SK-N-SH (cell line): ENCODE measurements around the gene MAD1L1. TPM values are rescaled to one million over a fixed set of nuclear protein-coding genes. Genes with fewer than 3 reads are reported as not detected.
A peak's percentile ranks its signal among the peaks of the same experiment; 100 is the strongest.

Experiments
- CTCF ChIA-PET: fragments of 300-600, 350-600 bp; formaldehyde crosslinking; extraction: SDS; loops from one replicate; lab custom pipeline; 2021; lab: Yijun Ruan, JAX
- POLR2A ChIA-PET: fragments of 350-600 bp; sonication (Branson Sonifier 250); formaldehyde crosslinking; extraction: SDS; loops from one replicate; lab custom pipeline; 2020; ENCODE audit warnings: antibody characterized with exemption, inconsistent platforms; lab: Yijun Ruan, JAX
- DNase-seq: peaks from one replicate; pipeline ENCODE4 v3.0.0; 2012
- H2AFZ ChIP-seq: fragments of 200-600 bp; sonication (generic); 2 replicates; pipeline ENCODE4 v1.8.1; 2016; ENCODE audit warnings: antibody characterized with exemption, mild to moderate bottlenecking, low read depth
- H3F3A ChIP-seq: fragments of 200-600 bp; sonication (generic); replicated peaks from 2 replicates; pipeline ENCODE3; 2016; ENCODE audit warnings: antibody characterized with exemption, mild to moderate bottlenecking; ENCODE audit not compliant: insufficient read depth
- H3K27ac ChIP-seq, 2 experiments: fragments of 200-500 bp in 1 of 2; fragments of 200-600 bp in 1 of 2; sonication (Bioruptor generic) in 1 of 2; sonication (generic), shearing (Covaris generic) in 1 of 2; 2 replicates each; pipeline versions ENCODE4 v1.5.1 to v1.6.1; 2014 to 2016; ENCODE audit warnings: low read depth in 2 of 2, inconsistent platforms in 1 of 2, low read length in 1 of 2, mild to moderate bottlenecking in 1 of 2, mixed read lengths in 1 of 2
- H3K27me3 ChIP-seq: fragments of 200-600 bp; sonication (generic), shearing (Covaris generic); 2 replicates; pipeline ENCODE4 v1.6.1; 2016; ENCODE audit warnings: mixed run types; ENCODE audit not compliant: insufficient read depth
- H3K36me3 ChIP-seq, 2 experiments: fragments of 200-500 bp in 1 of 2; fragments of 200-600 bp in 1 of 2; sonication (Bioruptor generic) in 1 of 2; sonication (generic) in 1 of 2; replicated peaks in 1 of 2; 2 replicates each; pipeline versions ENCODE3 to v1.5.1; 2014 to 2016; ENCODE audit warnings: low read length in 1 of 2, mild to moderate bottlenecking in 1 of 2; ENCODE audit not compliant: insufficient read depth in 2 of 2, control insufficient read depth in 1 of 2
- H3K4me1 ChIP-seq, 2 experiments: fragments of 200-500 bp in 1 of 2; fragments of 200-600 bp in 1 of 2; sonication (Bioruptor generic) in 1 of 2; sonication (generic), shearing (Covaris generic) in 1 of 2; 2 replicates each; pipeline versions ENCODE4 v1.5.1 to v1.6.1; 2014 to 2016; ENCODE audit warnings: low read depth in 1 of 2, low read length in 1 of 2, mixed run types in 1 of 2; ENCODE audit not compliant: insufficient read depth in 2 of 2, control insufficient read depth in 1 of 2
- H3K4me2 ChIP-seq: fragments of 200-600 bp; sonication (generic), shearing (Covaris generic); 2 replicates; pipeline ENCODE4 v1.6.1; 2017; ENCODE audit warnings: mixed run types
- H3K4me3 ChIP-seq, 2 experiments: fragments of 200-500 bp in 1 of 2; fragments of 200-600 bp in 1 of 2; sonication (Bioruptor generic) in 1 of 2; sonication (generic), shearing (Covaris generic) in 1 of 2; 2 replicates each; pipeline versions ENCODE4 v1.5.1 to v1.8.1; 2014 to 2016; ENCODE audit warnings: low read depth in 2 of 2, inconsistent platforms in 1 of 2, low read length in 1 of 2, mild to moderate bottlenecking in 1 of 2, mixed read lengths in 1 of 2, moderate library complexity in 1 of 2
- H3K79me2 ChIP-seq: fragments of 200-600 bp; sonication (generic); 2 replicates; pipeline ENCODE4 v1.8.1; 2017; ENCODE audit warnings: mild to moderate bottlenecking; ENCODE audit not compliant: insufficient read depth
- H3K9ac ChIP-seq: fragments of 200-600 bp; sonication (generic); 2 replicates; pipeline ENCODE4 v1.6.1; 2017; ENCODE audit warnings: mixed run types
- H3K9me2 ChIP-seq: fragments of 200-600 bp; sonication (generic); 2 replicates; pipeline ENCODE4 v1.6.1; 2017; ENCODE audit warnings: mixed run types
- H3K9me3 ChIP-seq: fragments of 200-600 bp; sonication (generic); 2 replicates; pipeline ENCODE4 v1.6.1; 2017; ENCODE audit warnings: mixed run types, mild to moderate bottlenecking, moderate library complexity
- H4K20me1 ChIP-seq: fragments of 200-600 bp; sonication (generic); 2 replicates; pipeline ENCODE4 v1.6.1; 2017; ENCODE audit warnings: mild to moderate bottlenecking, mixed run types; ENCODE audit not compliant: insufficient read depth
- CHD2 ChIP-seq: fragments of 150-350 bp; IDR thresholded peaks from 2 replicates; pipeline ENCODE4 v1.6.1; 2018; ENCODE audit warnings: low read length; ENCODE audit not compliant: partially characterized antibody
- CTCF ChIP-seq: fragments of 200-600 bp; sonication (generic); IDR thresholded peaks from 2 replicates; pipeline ENCODE4 v1.6.1; 2017; ENCODE audit warnings: antibody characterized with exemption, mild to moderate bottlenecking, moderate library complexity
- ELF1 ChIP-seq: IDR thresholded peaks from 2 replicates; pipeline ENCODE4 v1.4.0; 2012
- EZH2phosphoT487 ChIP-seq: fragments of 200-600 bp; sonication (generic); IDR thresholded peaks from 2 replicates; pipeline ENCODE4 v1.6.1; 2017; ENCODE audit warnings: low read depth, mixed run types, mild to moderate bottlenecking, antibody characterized with exemption, moderate library complexity, borderline replicate concordance
- GABPA ChIP-seq: IDR thresholded peaks from 2 replicates; pipeline ENCODE4 v1.4.0; 2012; ENCODE audit warnings: low read depth, mild to moderate bottlenecking
- IRF3 ChIP-seq: fragments of 150-350 bp; IDR thresholded peaks from 2 replicates; pipeline ENCODE4 v1.6.1; 2016; ENCODE audit warnings: mild to moderate bottlenecking, low read depth, low read length
- JUND ChIP-seq: IDR thresholded peaks from 2 replicates; pipeline ENCODE4 v1.4.0; 2012
- MXI1 ChIP-seq: IDR thresholded peaks from 2 replicates; pipeline ENCODE4 v1.6.1; 2012; ENCODE audit warnings: mild to moderate bottlenecking, low read depth, low read length, improper control_type of control experiment
- NFIC ChIP-seq: IDR thresholded peaks from 2 replicates; pipeline ENCODE4 v1.4.0; 2012; ENCODE audit warnings: borderline replicate concordance
- NRF1 ChIP-seq: IDR thresholded peaks from 2 replicates; pipeline ENCODE4 v1.6.1; 2012; ENCODE audit warnings: low read depth, mild to moderate bottlenecking, low read length
- RAD21 ChIP-seq: IDR thresholded peaks from 2 replicates; pipeline ENCODE4 v1.6.1; 2012; ENCODE audit warnings: mild to moderate bottlenecking, low read length
- REST ChIP-seq: IDR thresholded peaks from 2 replicates; pipeline ENCODE4 v1.6.1; 2012; ENCODE audit warnings: mild to moderate bottlenecking, low read depth, low read length, moderate library complexity
- RXRA ChIP-seq: IDR thresholded peaks from 2 replicates; pipeline ENCODE4 v1.4.0; 2012; ENCODE audit warnings: low read depth, mild to moderate bottlenecking, borderline replicate concordance
- SIN3A ChIP-seq: IDR thresholded peaks from 2 replicates; pipeline ENCODE4 v1.6.1; 2012; ENCODE audit warnings: low read depth, mild to moderate bottlenecking, low read length, moderate library complexity, borderline replicate concordance
- SMC3 ChIP-seq: IDR thresholded peaks from 2 replicates; pipeline ENCODE4 v1.6.1; 2012; ENCODE audit warnings: low read depth, low read length, improper control_type of control experiment
- TAF1 ChIP-seq: IDR thresholded peaks from 2 replicates; pipeline ENCODE4 v1.6.1; 2012; ENCODE audit warnings: low read depth, mild to moderate bottlenecking, low read length, moderate library complexity, borderline replicate concordance
- TEAD4 ChIP-seq: IDR thresholded peaks from 2 replicates; pipeline ENCODE4 v1.4.0; 2012; ENCODE audit warnings: mild to moderate bottlenecking, borderline replicate concordance; ENCODE audit not compliant: insufficient read depth
- USF2 ChIP-seq: fragments of 150-350 bp; IDR thresholded peaks from 2 replicates; pipeline ENCODE4 v1.6.1; 2017; ENCODE audit warnings: antibody characterized with exemption, low read length, low read depth, borderline replicate concordance
- YY1 ChIP-seq: IDR thresholded peaks from 2 replicates; pipeline ENCODE4 v1.4.0; 2012; ENCODE audit warnings: low read depth, mild to moderate bottlenecking
- ZBTB33 ChIP-seq: IDR thresholded peaks from 2 replicates; pipeline ENCODE4 v1.4.0; 2012; ENCODE audit warnings: low read depth, borderline replicate concordance
- WGBS: methylation state at CpG from one replicate; pipeline ENCODE4 v1.1.6; 2017; ENCODE audit warnings: low lambda C conversion rate; 5-methylcytosine and 5-hydroxymethylcytosine counted together
- polyA plus RNA-seq, 3 experiments: library from polyadenylated mRNA; depleted of rRNA; stranded (reverse); fragments of >200 nt; gene quantifications; 2 replicates each; pipeline ENCODE4 v1.2.3, GENCODE V29; 2012

The MAD1L1 gene
- polyA plus RNA-seq, 1 of the 3 experiments (the other 2 are of a cell fraction) = 46.2 TPM

- Histone ChIP-seq H3K36me3 (no peaks in the 10 kb centered on the region), H3K4me1 (peaks cover 0 to 42% of the 10 kb centered on the region in 2 experiments; a peak in 1 of 4 replicates), H3K9me3 (no peaks in the 10 kb centered on the region)
- TF ChIP-seq TAF1 (no peak), REST (no peak), RXRA (no peak), ZBTB33 (no peak), CHD2 (no peak), GABPA (no peak), SMC3 (no peak), USF2 (no peak), ELF1 (no peak), NFIC (no peak), EZH2phosphoT487 (no peak), YY1 (no peak), JUND (no peak), IRF3 (no peak), SIN3A (no peak), RAD21 (no peak), TEAD4 (no peak), CTCF (no peak), MXI1 (no peak), NRF1 (no peak)
- TF ChIP-seq, all 33 proteins: peak for 0
- Histone ChIP-seq H3K4me2 (no peak overlapping the region), H3K4me3 (no peak overlapping the region), H4K20me1 (no peaks in the 10 kb centered on the region), H3K27me3 (no peaks in the 10 kb centered on the region), H3K27ac (peak overlapping the region in 1 of 2 experiments; percentile 77; a peak in 2 of 4 replicates), H2AFZ (no peak overlapping the region), H3K9ac (no peak overlapping the region), H3K9me2 (no peaks in the 10 kb centered on the region), H3F3A (no peaks in the 10 kb centered on the region), H3K79me2 (no peaks in the 10 kb centered on the region)
- 66% methylated on average over 9 of the region's 9 CpGs for WGBS
- ChIA-PET CTCF (interaction anchor here (0.6 to 2.1 kb wide), 15 partner anchors 18 to 536 kb away, joined by 3 to 6 read pairs (median 3); no protein-coding TSS in a partner anchor), POLR2A (interaction anchor here (0.6 kb wide), 1 partner anchor 77 kb away, joined by 3 read pairs; no protein-coding TSS in a partner anchor)
- DNase-seq = no peak
Observed at GRCh38 chr7:1811850-1812508, 420.8 kb downstream of the MAD1L1 start.
